ENCODE measurements around the gene TRIM54. TPM values are rescaled to one million over a fixed set of nuclear protein-coding genes. Genes with fewer than 3 reads are reported as not detected.

TRIM54 gene, protein sequence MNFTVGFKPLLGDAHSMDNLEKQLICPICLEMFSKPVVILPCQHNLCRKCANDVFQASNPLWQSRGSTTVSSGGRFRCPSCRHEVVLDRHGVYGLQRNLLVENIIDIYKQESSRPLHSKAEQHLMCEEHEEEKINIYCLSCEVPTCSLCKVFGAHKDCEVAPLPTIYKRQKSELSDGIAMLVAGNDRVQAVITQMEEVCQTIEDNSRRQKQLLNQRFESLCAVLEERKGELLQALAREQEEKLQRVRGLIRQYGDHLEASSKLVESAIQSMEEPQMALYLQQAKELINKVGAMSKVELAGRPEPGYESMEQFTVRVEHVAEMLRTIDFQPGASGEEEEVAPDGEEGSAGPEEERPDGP
- total RNA-seq (2022; extraction: Qiagen RNA extraction), result 0.67 to 1.2 TPM (median 0.81 TPM) in 5 replicates

DNA sequence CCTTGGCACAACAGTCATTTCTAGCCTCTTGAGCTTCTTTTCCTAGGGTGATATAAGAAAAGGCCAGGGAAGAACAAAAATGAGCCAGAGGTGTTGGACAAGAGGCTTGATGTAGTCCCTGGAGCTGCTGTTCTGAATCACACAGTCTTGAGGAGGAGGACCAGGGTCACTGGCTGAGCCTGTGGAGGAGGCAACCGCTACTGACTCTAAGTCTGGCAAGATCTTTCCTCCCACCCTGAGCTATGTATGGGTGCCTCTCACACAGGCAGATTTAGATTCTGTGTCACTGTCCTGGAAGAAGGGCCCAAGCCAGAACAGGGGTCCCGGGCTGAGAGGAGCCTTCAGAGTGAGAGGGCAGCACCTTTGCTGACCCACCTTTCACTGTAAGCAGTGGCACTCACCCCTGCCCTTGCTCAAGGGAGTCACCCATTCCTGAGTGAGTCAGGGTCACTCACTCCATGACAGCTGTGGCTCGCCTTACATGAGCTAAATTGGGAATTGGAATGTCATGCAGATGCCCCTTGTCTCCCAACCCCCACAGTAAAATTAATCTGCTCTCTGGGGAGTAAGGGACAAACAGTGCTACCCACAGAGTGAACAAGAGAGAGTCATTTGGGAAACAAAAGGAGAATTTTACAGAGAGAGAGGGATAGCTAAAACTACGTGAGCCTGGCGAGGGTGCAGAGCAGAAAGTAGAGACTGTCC is at the start of gene TRIM54:
TRIM54 (plus strand) TSS at position 575 of the 705 bp plus-strand sequence. CDS start 303 bp downstream, outside the sequence.

GRCh38 chr2:27262379-27263286 is 19.6 kb upstream of the TRIM54 start, which contains the start of gene SLC30A3:
Gene SLC30A3 (minus strand): TSS chr2:27263047. CDS start chr2:27262906, 141 bp downstream.

DNA sequence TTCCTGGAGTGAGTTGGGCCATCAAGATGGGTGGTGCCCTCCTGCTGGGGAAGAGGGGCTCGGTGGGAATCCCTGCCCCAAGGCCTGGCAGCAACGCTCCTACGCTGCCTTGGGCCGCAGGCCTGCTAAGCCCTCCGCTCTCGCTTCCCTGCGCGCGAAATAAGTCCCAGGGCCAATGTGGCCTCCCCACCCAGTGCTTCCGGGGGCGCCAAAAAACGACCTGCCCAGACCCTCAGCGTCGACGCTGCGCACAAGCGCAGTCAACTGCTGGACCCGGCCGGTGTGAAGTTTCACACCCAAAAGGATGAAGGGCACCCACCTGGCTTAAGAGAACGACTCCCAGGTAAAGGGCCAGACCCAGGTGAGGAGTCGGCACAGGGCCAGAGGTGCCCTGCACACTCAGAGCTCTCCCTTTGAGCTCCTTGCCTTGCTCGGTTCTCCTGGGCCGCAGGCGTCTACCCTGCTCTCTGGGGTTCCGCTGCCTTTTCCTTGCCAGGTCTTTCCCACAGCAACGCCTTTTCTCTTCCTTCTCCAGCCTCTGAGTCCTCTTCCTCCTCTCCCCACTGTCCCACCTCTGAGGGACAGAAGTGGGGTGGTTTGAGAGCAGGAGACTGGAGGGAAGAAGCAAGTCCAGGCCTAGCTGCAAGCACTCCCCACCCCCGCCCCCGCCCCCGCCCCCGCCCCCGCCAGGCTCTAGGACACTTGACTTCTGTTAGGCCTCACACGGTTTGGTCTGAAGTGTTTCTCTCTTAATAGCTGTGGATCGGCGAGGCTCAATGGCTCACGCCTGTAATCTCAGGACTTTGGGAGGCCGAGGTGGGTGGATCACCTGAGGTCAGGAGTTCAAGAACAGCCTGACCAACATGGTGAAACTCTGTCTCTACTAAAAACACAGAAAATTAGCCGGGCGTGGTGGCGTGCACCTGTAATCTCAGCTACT is 6.7 kb upstream of the TRIM54 start, which contains the start of gene DNAJC5G:
DNAJC5G (plus strand) TSS at position 223 of the 940 bp plus-strand sequence. CDS start 1,296 bp downstream, outside the sequence.

DNA sequence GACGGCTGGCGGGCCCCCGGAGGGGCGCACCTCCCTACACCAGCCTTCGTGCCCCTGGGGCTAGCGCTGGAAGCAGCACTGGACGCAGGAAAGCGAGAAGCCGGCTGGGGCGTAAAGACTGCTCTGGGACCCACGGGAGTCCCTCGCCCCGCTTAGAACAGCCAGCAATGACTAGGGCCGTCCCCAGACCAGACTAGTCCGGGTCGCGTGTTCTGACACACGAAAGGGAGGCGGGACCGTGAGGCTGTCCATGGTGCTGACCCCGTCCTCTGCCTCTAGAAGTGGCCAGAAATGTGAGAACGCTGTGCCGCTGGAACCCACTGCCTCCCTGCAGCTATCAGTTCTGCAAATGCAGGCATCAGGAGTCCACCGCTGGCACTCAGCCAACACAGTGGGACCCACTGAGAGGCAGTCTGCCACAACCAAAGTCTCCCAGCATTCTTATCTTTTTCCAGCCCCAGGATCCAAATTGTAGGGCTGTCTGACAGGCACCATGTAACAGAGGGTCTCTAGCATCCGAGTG is 26.2 kb downstream of the TRIM54 start, which contains the start of gene UCN:
UCN (minus strand) TSS at position 87 of the 523 bp plus-strand sequence. CDS start 550 bp downstream, outside the sequence.

GRCh38 chr2:27322766-27323595 is 40.8 kb downstream of the TRIM54 start, which contains the start of gene MPV17:
Gene MPV17 (minus strand): TSS chr2:27323097. CDS start chr2:27322517, 580 bp downstream.

GRCh38 chr2:27356382-27357181 is 74.4 kb downstream of the TRIM54 start, which contains the start of gene GTF3C2:
Gene GTF3C2 (minus strand): TSS chr2:27356764. CDS start chr2:27343554, 13,210 bp downstream.

Other genes with a start within 250 kb of the TRIM54 start
- 47.0 to 70.0 TPM (median 69.4 TPM) in 5 replicates for gene TMEM214, start 249.5 kb upstream of the TRIM54 start, total RNA-seq (2022; extraction: Qiagen RNA extraction)
- gene AGBL5, start 230.8 kb upstream of the TRIM54 start, total RNA-seq (2022; extraction: Qiagen RNA extraction), result 28.5 to 34.9 TPM (median 34.4 TPM) in 5 replicates
- 529 to 708 TPM (median 553 TPM) in 5 replicates for gene OST4, start 210.8 kb upstream of the TRIM54 start, total RNA-seq (2022; extraction: Qiagen RNA extraction)
- 0.32 to 0.57 TPM (median 0.43 TPM) in 5 replicates for gene EMILIN1, start 203.8 kb upstream of the TRIM54 start, total RNA-seq (2022; extraction: Qiagen RNA extraction)
- 7.6 to 9.1 TPM (median 8.3 TPM) in 5 replicates for gene KHK, start 195.7 kb upstream of the TRIM54 start, total RNA-seq (2022; extraction: Qiagen RNA extraction)
- 7.2 to 8.1 TPM (median 7.8 TPM) in 5 replicates for gene CGREF1, start 163.3 kb upstream of the TRIM54 start, total RNA-seq (2022; extraction: Qiagen RNA extraction)
- 0.50 to 1.8 TPM (median 1.5 TPM) in 5 replicates for gene ABHD1, start 158.6 kb upstream of the TRIM54 start, total RNA-seq (2022; extraction: Qiagen RNA extraction)
- 41.9 to 59.1 TPM (median 55.6 TPM) in 5 replicates for gene PREB, start 147.8 kb upstream of the TRIM54 start, total RNA-seq (2022; extraction: Qiagen RNA extraction)
- not detected in 5 replicates for gene PRR30, start 143.0 kb upstream of the TRIM54 start, total RNA-seq (2022; extraction: Qiagen RNA extraction)
- not detected in 5 replicates for gene TCF23, start 133.4 kb upstream of the TRIM54 start, total RNA-seq (2022; extraction: Qiagen RNA extraction)
- gene ATRAID, start 70.4 kb upstream of the TRIM54 start, total RNA-seq (2022; extraction: Qiagen RNA extraction), result 203 to 224 TPM (median 205 TPM) in 5 replicates
- gene SLC5A6, start 70.2 kb upstream of the TRIM54 start, total RNA-seq (2022; extraction: Qiagen RNA extraction), result 63.3 to 67.2 TPM (median 66.7 TPM) in 5 replicates
- gene CAD, start 65.1 kb upstream of the TRIM54 start, total RNA-seq (2022; extraction: Qiagen RNA extraction), result 46.1 to 66.1 TPM (median 64.5 TPM) in 5 replicates
- 1.8 to 3.4 TPM (median 3.3 TPM) in 5 replicates for gene SLC30A3, start 19.4 kb upstream of the TRIM54 start, total RNA-seq (2022; extraction: Qiagen RNA extraction)
- gene DNAJC5G, start 7.0 kb upstream of the TRIM54 start, total RNA-seq (2022; extraction: Qiagen RNA extraction), result not detected in 5 replicates
- 0.63 to 2.5 TPM (median 1.7 TPM) in 5 replicates for gene UCN, start 26.0 kb downstream of the TRIM54 start, total RNA-seq (2022; extraction: Qiagen RNA extraction)
- 76.2 to 97.2 TPM (median 87.4 TPM) in 5 replicates for gene MPV17, start 40.7 kb downstream of the TRIM54 start, total RNA-seq (2022; extraction: Qiagen RNA extraction)
- 57.2 to 68.7 TPM (median 63.7 TPM) in 5 replicates for gene GTF3C2, start 74.3 kb downstream of the TRIM54 start, total RNA-seq (2022; extraction: Qiagen RNA extraction)
- gene EIF2B4, start 87.9 kb downstream of the TRIM54 start, total RNA-seq (2022; extraction: Qiagen RNA extraction), result 51.5 to 60.8 TPM (median 57.1 TPM) in 5 replicates
- 124 to 133 TPM (median 128 TPM) in 5 replicates for gene SNX17, start 88.2 kb downstream of the TRIM54 start, total RNA-seq (2022; extraction: Qiagen RNA extraction)
- gene ZNF513, start 98.3 kb downstream of the TRIM54 start, total RNA-seq (2022; extraction: Qiagen RNA extraction), result 11.5 to 15.4 TPM (median 13.4 TPM) in 5 replicates
- 152 to 176 TPM (median 176 TPM) in 5 replicates for gene PPM1G, start 127.2 kb downstream of the TRIM54 start, total RNA-seq (2022; extraction: Qiagen RNA extraction)
- 119 to 140 TPM (median 133 TPM) in 5 replicates for gene NRBP1, start 146.2 kb downstream of the TRIM54 start, total RNA-seq (2022; extraction: Qiagen RNA extraction)
- 0.39 to 0.87 TPM (median 0.45 TPM) in 5 replicates for gene KRTCAP3, start 160.0 kb downstream of the TRIM54 start, total RNA-seq (2022; extraction: Qiagen RNA extraction)
- gene IFT172, start 207.3 kb downstream of the TRIM54 start, total RNA-seq (2022; extraction: Qiagen RNA extraction), result 6.0 to 9.0 TPM (median 7.5 TPM) in 5 replicates
- gene FNDC4, start 212.8 kb downstream of the TRIM54 start, total RNA-seq (2022; extraction: Qiagen RNA extraction), result 3.8 to 5.3 TPM (median 4.5 TPM) in 5 replicates
- gene GCKR, start 214.4 kb downstream of the TRIM54 start, total RNA-seq (2022; extraction: Qiagen RNA extraction), result 0.13 to 0.20 TPM (median 0.13 TPM) in 5 replicates